ENCODE results near the gene PCDHGA5.
"Not testable (repeated sequence)": the region's sequence is repeated elsewhere in the genome, so short reads cannot be mapped to it uniquely, and the experiment has no call there.

The PCDHGA5 gene

GRCh38 chr5:141388661-141389060 lies 24.7 kb downstream of the PCDHGA5 start:
- DNase-seq = no peak

- no peak for DNase-seq
Measured at GRCh38 chr5:141389153-141390042, 25.4 kb downstream of the PCDHGA5 start.

- DNase-seq = peak; percentile 27
Measured at GRCh38 chr5:141392429-141393198, 28.7 kb downstream of the PCDHGA5 start, which contains the start of gene PCDHGA8. Gene PCDHGA8 (plus strand): TSS chr5:141392633. CDS start chr5:141392814, 181 bp downstream.

- DNase-seq = no peak
Measured at GRCh38 chr5:141393267-141393666, 29.3 kb downstream of the PCDHGA5 start.

- DNase-seq = not testable (repeated sequence)
Measured at GRCh38 chr5:141394401-141395187, 30.6 kb downstream of the PCDHGA5 start.

- not testable (repeated sequence) for DNase-seq
Measured at GRCh38 chr5:141397756-141398551, 34.0 kb downstream of the PCDHGA5 start, which contains the start of gene PCDHGB5. Gene PCDHGB5 (plus strand): TSS chr5:141397947. CDS start chr5:141398128, 181 bp downstream.

- no peak for DNase-seq
Measured at GRCh38 chr5:141398608-141399007, 34.6 kb downstream of the PCDHGA5 start.

- DNase-seq = no peak
Measured at GRCh38 chr5:141399555-141400258, 35.7 kb downstream of the PCDHGA5 start.

- peak; percentile 5 for DNase-seq
Measured at GRCh38 chr5:141402553-141403243, 38.7 kb downstream of the PCDHGA5 start, which contains the start of gene PCDHGA9. Gene PCDHGA9 (plus strand): TSS chr5:141402778. CDS start chr5:141402953, 175 bp downstream.

GRCh38 chr5:141403387-141403786 lies 39.4 kb downstream of the PCDHGA5 start:
- no peak for DNase-seq

- DNase-seq = not testable (repeated sequence)
Measured at GRCh38 chr5:141407790-141408505, 44.0 kb downstream of the PCDHGA5 start, which contains the start of gene PCDHGB6. Gene PCDHGB6 (plus strand): TSS chr5:141408021. CDS start chr5:141408203, 182 bp downstream.

- no peak for DNase-seq
Measured at GRCh38 chr5:141409598-141410306, 45.8 kb downstream of the PCDHGA5 start.

- DNase-seq = no peak
Measured at GRCh38 chr5:141411575-141411974, 47.6 kb downstream of the PCDHGA5 start.

- DNase-seq = peak; percentile 72
Measured at GRCh38 chr5:141412854-141413539, 49.0 kb downstream of the PCDHGA5 start, which contains the start of gene PCDHGA10. Gene PCDHGA10 (plus strand): TSS chr5:141412987. CDS start chr5:141413176, 189 bp downstream.

GRCh38 chr5:141413540-141414069 lies 49.6 kb downstream of the PCDHGA5 start:
- peak; percentile 18 for DNase-seq

- not testable (repeated sequence) for DNase-seq
Measured at GRCh38 chr5:141414548-141415274, 50.7 kb downstream of the PCDHGA5 start.

GRCh38 chr5:141415275-141415618 lies 51.3 kb downstream of the PCDHGA5 start:
- DNase-seq = not testable (repeated sequence)
